Gastrocnemius medialis (tissue), 4 donors: ENCODE results near the gene EVI2A. TPM values are rescaled to one million over a fixed set of nuclear protein-coding genes. Genes with fewer than 3 reads are reported as not detected.
A peak's percentile ranks its signal among the peaks of the same experiment; 100 is the strongest.
"Not testable (repeated sequence)": the region's sequence is repeated elsewhere in the genome, so short reads cannot be mapped to it uniquely, and the experiment has no call there.

Source experiments
- ATAC-seq, 2 donors: fragments of 150-250 bp; one replicate each; pipeline ENCODE4 v1.9.1; 2016
- DNase-seq, 2 donors: peaks; one replicate each; pipeline ENCODE4 v3.0.0-alpha.2; 2019
- H3K27ac ChIP-seq, 4 donors: fragments of 200-600 bp; sonication (generic); 1 replicate in 1 of 4; 2 replicates in 3 of 4; pipeline ENCODE4 v1.5.1; 2016 to 2018; ENCODE audit warnings: mild to moderate bottlenecking in 2 of 4, moderate library complexity in 1 of 4
- H3K27me3 ChIP-seq, 3 donors: fragments of 200-600 bp; sonication (generic) in 2 of 3; 1 replicate in 1 of 3; 2 replicates in 2 of 3; pipeline versions ENCODE4 v1.5.1 to v1.6.0; 2016 to 2019; ENCODE audit warnings: mild to moderate bottlenecking in 1 of 3, moderate library complexity in 1 of 3
- H3K36me3 ChIP-seq, 2 donors: fragments of 200-600 bp; sonication (generic) in 1 of 2; one replicate each; pipeline ENCODE4 v1.5.1; 2017 to 2018
- H3K4me1 ChIP-seq, 2 donors: fragments of 200-600 bp; sonication (generic) in 1 of 2; one replicate each; pipeline ENCODE4 v1.5.1; 2016 to 2017; ENCODE audit warnings: mild to moderate bottlenecking in 2 of 2
- H3K4me3 ChIP-seq, 4 donors: fragments of 200-600 bp; sonication (generic) in 3 of 4; 1 replicate in 1 of 4; 2 replicates in 3 of 4; pipeline ENCODE4 v1.5.1; 2016 to 2019; ENCODE audit warnings: mild to moderate bottlenecking in 2 of 4
- H3K9me3 ChIP-seq, 3 donors: fragments of 200-600 bp; sonication (generic) in 2 of 3; 1 replicate in 1 of 3; 2 replicates in 2 of 3; pipeline ENCODE4 v1.5.1; 2016 to 2019
- POLR2A ChIP-seq, 2 donors: fragments of 450-650 bp; IDR thresholded peaks; one replicate each; pipeline ENCODE4 v1.6.1; 2017; ENCODE audit warnings: antibody characterized with exemption in 2 of 2, mild to moderate bottlenecking in 2 of 2, moderate library complexity in 2 of 2
- in situ Hi-C, 4 donors: fragments of 200-750 bp; cut with MboI; loops; one replicate each; pipeline versions ENCODE4 v1.15.0 to v1.8.0; 2017; ENCODE audit warnings: low sequenced_read_pairs in 4 of 4
- intact Hi-C: fragments of 100-400 bp; cut with DNase I; formaldehyde crosslinking; loops from one replicate; pipeline ENCODE4 v1.15.1; 2023; ENCODE audit warnings: low total_unique reads
- total RNA-seq, 4 donors: library from RNA; depleted of rRNA; stranded (reverse); fragments of >200 nt; gene quantifications; one replicate each; pipeline versions ENCODE4 v1.1.0 to v1.2.3, GENCODE V29; 2016
- TF ChIP-seq, protein P1 (sequence below), 5 experiments: fragments of 450-650 bp in 3 of 5; fragments of 200-600 bp in 2 of 5; sonication (generic) in 2 of 5; IDR thresholded peaks in 4 of 5; conservative IDR thresholded peaks in 1 of 5; 1 replicate in 4 of 5; 2 replicates in 1 of 5; pipeline ENCODE4 v1.5.1; 2016 to 2019; ENCODE audit warnings: antibody characterized with exemption in 5 of 5, mild to moderate bottlenecking in 3 of 5, moderate library complexity in 3 of 5

EVI2A gene
- total RNA-seq, 4 donors from 2014 or later = 0.49 to 2.2 (median 0.96) TPM

DNA sequence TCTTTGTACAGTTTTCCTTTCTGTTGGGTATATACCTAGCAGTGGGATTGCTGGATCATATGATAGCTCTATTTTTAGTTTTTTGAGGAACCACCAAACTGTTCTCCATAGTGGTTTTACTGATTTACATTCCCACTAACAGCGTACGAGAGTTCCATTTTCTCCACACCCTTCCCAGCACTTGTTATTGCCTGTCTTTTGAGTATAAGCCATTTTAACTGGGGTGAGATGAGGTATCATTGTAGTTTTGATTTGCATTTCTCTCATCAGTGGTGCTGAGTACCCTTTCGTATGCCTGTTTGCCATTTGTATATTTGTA lies 6.7 kb downstream of the EVI2A start:
- Histone ChIP-seq H3K36me3 (no peaks in the 10 kb centered on the region), H3K4me3 (no peak overlapping the region), H3K27me3 (no peaks in the 10 kb centered on the region), H3K4me1 (no peaks in the 10 kb centered on the region), H3K27ac (peak overlapping the region in 1 of 4 donors; percentile 13), H3K9me3 (no peaks in the 10 kb centered on the region)
- TF ChIP-seq, protein P1, sequence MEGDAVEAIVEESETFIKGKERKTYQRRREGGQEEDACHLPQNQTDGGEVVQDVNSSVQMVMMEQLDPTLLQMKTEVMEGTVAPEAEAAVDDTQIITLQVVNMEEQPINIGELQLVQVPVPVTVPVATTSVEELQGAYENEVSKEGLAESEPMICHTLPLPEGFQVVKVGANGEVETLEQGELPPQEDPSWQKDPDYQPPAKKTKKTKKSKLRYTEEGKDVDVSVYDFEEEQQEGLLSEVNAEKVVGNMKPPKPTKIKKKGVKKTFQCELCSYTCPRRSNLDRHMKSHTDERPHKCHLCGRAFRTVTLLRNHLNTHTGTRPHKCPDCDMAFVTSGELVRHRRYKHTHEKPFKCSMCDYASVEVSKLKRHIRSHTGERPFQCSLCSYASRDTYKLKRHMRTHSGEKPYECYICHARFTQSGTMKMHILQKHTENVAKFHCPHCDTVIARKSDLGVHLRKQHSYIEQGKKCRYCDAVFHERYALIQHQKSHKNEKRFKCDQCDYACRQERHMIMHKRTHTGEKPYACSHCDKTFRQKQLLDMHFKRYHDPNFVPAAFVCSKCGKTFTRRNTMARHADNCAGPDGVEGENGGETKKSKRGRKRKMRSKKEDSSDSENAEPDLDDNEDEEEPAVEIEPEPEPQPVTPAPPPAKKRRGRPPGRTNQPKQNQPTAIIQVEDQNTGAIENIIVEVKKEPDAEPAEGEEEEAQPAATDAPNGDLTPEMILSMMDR (IDR thresholded peaks at IDR 0.05 in 4 of 5, conservative IDR thresholded peaks at IDR 0.05 in 1 of 5) = no peak
- TF ChIP-seq POLR2A (IDR thresholded peaks at IDR 0.05) = no peak
- intact Hi-C loops = no loop called here
- DNase-seq = no peak
- in situ Hi-C loops = no loop called here
- ATAC-seq = no peak

DNA sequence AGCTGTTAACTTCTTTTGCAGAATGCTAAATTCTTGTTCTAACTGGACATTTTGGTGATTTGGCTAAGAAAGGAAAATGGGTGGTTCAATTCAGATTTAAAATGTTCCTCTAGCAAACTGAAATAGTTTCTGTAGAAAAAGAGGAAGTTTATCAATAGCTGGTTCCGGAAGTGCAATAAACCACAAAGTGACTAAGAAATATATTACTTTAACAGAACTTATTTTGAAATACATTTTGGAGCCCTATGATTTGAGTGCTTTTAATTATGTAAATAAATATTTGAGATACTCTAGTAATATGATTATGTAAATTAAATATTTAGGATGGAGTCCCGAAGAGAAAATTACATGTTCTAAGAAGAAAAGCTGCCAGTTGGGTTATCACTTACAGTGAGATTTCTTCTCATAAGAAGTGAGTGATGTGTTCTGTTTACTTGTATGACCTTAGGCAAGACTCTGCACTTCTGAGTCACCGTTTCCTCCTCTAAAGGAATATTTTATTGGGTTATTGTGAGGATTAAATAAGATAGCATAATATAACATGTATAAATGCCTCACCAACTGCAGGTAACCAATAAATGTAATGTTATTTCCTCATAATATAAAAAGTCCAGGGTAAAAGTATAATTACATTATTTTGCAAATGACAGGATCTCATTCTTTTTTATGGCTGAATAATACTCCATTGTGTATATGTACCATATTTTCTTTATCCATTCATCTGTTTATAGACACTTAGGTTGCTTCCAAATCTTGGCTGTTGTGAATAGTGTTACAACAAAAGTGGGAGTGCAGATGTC lies 7.2 kb downstream of the EVI2A start, which contains the start of gene EVI2B:
Gene EVI2B (minus strand): TSS at position 73 of the 800 bp plus-strand sequence. CDS start 8,445 bp downstream, outside the sequence.
- in situ Hi-C loops = no loop called here

DNA sequence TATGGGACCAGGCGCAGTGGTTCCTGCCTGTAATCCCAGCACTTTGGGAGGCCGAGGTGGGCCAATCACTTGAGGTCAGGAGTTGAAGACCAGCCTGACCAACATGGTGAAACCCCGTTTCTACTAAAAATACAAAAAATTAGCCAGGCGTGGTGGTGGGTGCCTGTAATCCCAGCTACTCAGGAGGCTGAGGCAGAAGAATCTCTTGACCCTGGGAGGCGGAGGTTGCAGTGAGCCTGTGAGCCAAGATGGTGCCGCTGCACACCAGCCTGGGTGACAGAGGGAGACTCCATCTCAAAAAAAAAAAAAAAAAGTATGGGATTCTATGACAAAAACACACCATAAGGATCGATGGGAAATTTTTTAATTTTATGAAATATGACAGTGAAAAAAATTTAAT lies 9.2 kb downstream of the EVI2A start:
- in situ Hi-C loops, intact Hi-C loops, H3K4me1 ChIP-seq, H3K36me3 ChIP-seq, H3K27ac ChIP-seq, ATAC-seq, H3K27me3 ChIP-seq, H3K9me3 ChIP-seq, DNase-seq: not testable (repeated sequence)
- H3K4me3 ChIP-seq = peak overlapping the region in 1 of 4 donors; percentile 22

More for the DNA sequence above, 7.2 kb downstream of the EVI2A start, which contains the start of gene EVI2B:
- Histone ChIP-seq H3K4me1 (no peaks in the 10 kb centered on the region), H3K4me3 (peak within 1 kb of the TSS in 1 of 4 donors; percentile 22), H3K9me3 (no peaks in the 10 kb centered on the region), H3K27me3 (no peaks in the 10 kb centered on the region), H3K36me3 (no peaks in the 10 kb centered on the region), H3K27ac (peak within 1 kb of the TSS in 1 of 4 donors; percentile 13)
- ATAC-seq (no peak), DNase-seq (no peak)
- TF ChIP-seq POLR2A (IDR thresholded peaks at IDR 0.05) = no peak
- TF ChIP-seq, protein P1 (IDR thresholded peaks at IDR 0.05 in 4 of 5, conservative IDR thresholded peaks at IDR 0.05 in 1 of 5) = no peak
- intact Hi-C loops = no loop called here

DNA sequence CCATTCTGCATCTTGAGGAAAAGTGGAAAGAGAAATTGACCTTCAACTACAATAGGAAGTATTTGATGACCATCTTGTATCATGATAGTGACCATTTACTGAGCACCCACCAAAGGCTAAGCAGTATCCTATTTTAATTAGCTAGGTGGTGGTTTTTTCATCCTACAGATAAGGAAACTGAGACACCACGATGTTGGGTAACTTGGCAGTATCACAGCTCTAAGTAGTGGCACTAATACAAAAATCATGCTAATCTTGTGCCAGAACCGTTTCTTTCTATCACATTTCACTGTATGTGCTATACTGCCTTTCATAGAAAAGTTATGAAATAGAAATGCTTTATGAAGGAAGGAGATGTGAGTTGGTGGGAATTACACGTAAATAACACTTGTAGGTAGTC lies 9.9 kb downstream of the EVI2A start:
- TF ChIP-seq, protein P1 (IDR thresholded peaks at IDR 0.05 in 4 of 5, conservative IDR thresholded peaks at IDR 0.05 in 1 of 5) = no peak
- no peak for TF ChIP-seq POLR2A (IDR thresholded peaks at IDR 0.05)
- Histone ChIP-seq H3K27ac (no peak overlapping the region), H3K4me1 (no peaks in the 10 kb centered on the region), H3K4me3 (no peak overlapping the region), H3K27me3 (no peaks in the 10 kb centered on the region), H3K9me3 (no peaks in the 10 kb centered on the region), H3K36me3 (no peaks in the 10 kb centered on the region)
- in situ Hi-C loops (no loop called here), intact Hi-C loops (no loop called here)
- DNase-seq (no peak), ATAC-seq (no peak)

DNA sequence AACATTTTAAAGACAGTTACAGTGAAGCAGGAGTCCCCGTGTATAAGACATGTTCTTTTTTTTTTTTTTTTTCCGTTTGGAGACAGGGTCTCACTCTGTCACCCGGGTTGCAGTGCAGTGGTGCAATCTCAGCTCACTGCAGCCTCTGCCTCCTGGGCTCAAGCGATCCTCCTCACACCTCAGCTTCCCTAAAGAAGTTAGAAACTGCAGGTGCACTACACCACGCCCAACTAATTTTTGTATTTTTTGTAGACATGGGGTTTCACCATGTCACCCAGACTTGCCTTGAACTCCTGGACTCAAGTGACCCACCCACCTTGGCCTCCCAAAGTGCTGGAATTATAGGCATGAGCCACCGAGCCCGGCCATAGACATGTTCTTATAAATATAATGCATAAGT lies 10.5 kb downstream of the EVI2A start:
- intact Hi-C loops = no loop called here
- Histone ChIP-seq H3K9me3 (no peaks in the 10 kb centered on the region), H3K4me3 (no peak overlapping the region), H3K36me3 (no peaks in the 10 kb centered on the region), H3K4me1 (no peaks in the 10 kb centered on the region), H3K27ac (no peak overlapping the region), H3K27me3 (no peaks in the 10 kb centered on the region)
- in situ Hi-C loops = no loop called here
- ATAC-seq (no peak), DNase-seq (no peak)
- TF ChIP-seq, protein P1 (IDR thresholded peaks at IDR 0.05 in 4 of 5, conservative IDR thresholded peaks at IDR 0.05 in 1 of 5) = no peak
- no peak for TF ChIP-seq POLR2A (IDR thresholded peaks at IDR 0.05)
